Suprapubic skin (tissue), 4 donors: ENCODE data around the gene KLK14. TPM values are rescaled to one million over a fixed set of nuclear protein-coding genes. Genes with fewer than 3 reads are reported as not detected.

Source experiments
- DNase-seq, 2 donors: peaks; one replicate each; pipeline ENCODE4 v3.0.0-alpha.2; 2019; ENCODE audit warnings: low spot score in 2 of 2
- H3K27ac ChIP-seq: fragments of 200-600 bp; sonication (generic); one replicate; pipeline ENCODE4 v1.5.1; 2019
- H3K27me3 ChIP-seq: fragments of 200-600 bp; sonication (generic); one replicate; pipeline ENCODE4 v1.5.1; 2019
- H3K36me3 ChIP-seq: fragments of 200-600 bp; sonication (generic); one replicate; pipeline ENCODE4 v1.5.1; 2019
- H3K4me1 ChIP-seq: fragments of 200-600 bp; sonication (generic); one replicate; pipeline ENCODE4 v1.5.1; 2019
- H3K4me3 ChIP-seq: fragments of 200-600 bp; sonication (generic); one replicate; pipeline ENCODE4 v1.5.1; 2019; ENCODE audit warnings: mild to moderate bottlenecking
- H3K9me3 ChIP-seq: fragments of 200-600 bp; sonication (generic); one replicate; pipeline ENCODE4 v1.5.1; 2019
- EP300 ChIP-seq: sonication (generic); formaldehyde crosslinking; IDR thresholded peaks from one replicate; pipeline ENCODE4 v1.6.1; 2017; ENCODE audit warnings: antibody characterized with exemption
- POLR2A ChIP-seq, 2 donors: fragments of 450-650 bp; IDR thresholded peaks; one replicate each; pipeline ENCODE4 v1.6.1; 2017; ENCODE audit warnings: antibody characterized with exemption in 2 of 2, mild to moderate bottlenecking in 2 of 2, moderate library complexity in 2 of 2
- POLR2AphosphoS5 ChIP-seq, 3 donors: sonication (generic); formaldehyde crosslinking; IDR thresholded peaks; one replicate each; pipeline ENCODE4 v1.6.1; 2017; ENCODE audit warnings: antibody characterized with exemption in 3 of 3
- whole genome bisulfite sequencing: methylation state at CpG from one replicate; pipeline ENCODE4 v1.1.5; 2018; 5-methylcytosine and 5-hydroxymethylcytosine counted together
- total RNA-seq, 4 donors: library from RNA; depleted of rRNA; stranded (reverse); fragments of >200 nt; gene quantifications; one replicate each; pipeline ENCODE4 v1.1.0, GENCODE V29; 2016
- TF ChIP-seq, protein P1 (sequence below), 2 donors: fragments of 200-600 bp in 1 of 2; fragments of 450-650 bp in 1 of 2; sonication (generic) in 1 of 2; IDR thresholded peaks; one replicate each; pipeline ENCODE4 v1.5.1; 2016 to 2019; ENCODE audit warnings: antibody characterized with exemption in 2 of 2, mild to moderate bottlenecking in 1 of 2, moderate library complexity in 1 of 2

Gene KLK14
- total RNA-seq, 4 donors from 2014 or later: 3.8 to 22.8 (median 5.2) TPM

DNA sequence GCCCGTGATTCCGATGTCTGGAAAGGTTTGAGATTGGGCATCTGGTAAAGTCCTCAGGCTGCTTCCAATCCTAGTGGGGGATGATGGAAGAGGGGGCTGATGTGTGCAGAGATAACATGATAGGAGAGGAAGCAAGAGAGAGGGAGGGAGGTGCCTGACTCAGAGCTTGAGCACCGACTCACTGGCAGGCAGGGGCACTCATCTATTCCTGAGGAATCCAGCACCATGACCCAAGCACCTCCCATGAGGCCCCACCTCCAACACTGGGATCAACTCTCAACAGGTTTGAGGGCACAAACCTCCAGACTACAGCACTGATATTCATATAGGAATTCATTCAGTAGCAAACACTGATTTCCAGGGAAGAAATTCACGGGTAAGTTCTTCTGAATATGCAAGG, 36.4 kb upstream of the KLK14 start:
- peaks cover 28% of the 10 kb centered on the region for H3K27me3 ChIP-seq
- H3K27ac ChIP-seq: no peak overlapping the region
- WGBS: 47% methylated on average over 4 of the region's 4 CpGs
- H3K4me1 ChIP-seq: peaks cover 3% of the 10 kb centered on the region
- H3K4me3 ChIP-seq: no peak overlapping the region
- DNase-seq: no peak
- no peaks in the 10 kb centered on the region for H3K9me3 ChIP-seq
- no peaks in the 10 kb centered on the region for H3K36me3 ChIP-seq
- TF ChIP-seq EP300 (no peak), POLR2A (IDR thresholded peaks at IDR 0.05) (no peak), POLR2AphosphoS5 (IDR thresholded peaks at IDR 0.05) (no peak)
- TF ChIP-seq, protein P1, sequence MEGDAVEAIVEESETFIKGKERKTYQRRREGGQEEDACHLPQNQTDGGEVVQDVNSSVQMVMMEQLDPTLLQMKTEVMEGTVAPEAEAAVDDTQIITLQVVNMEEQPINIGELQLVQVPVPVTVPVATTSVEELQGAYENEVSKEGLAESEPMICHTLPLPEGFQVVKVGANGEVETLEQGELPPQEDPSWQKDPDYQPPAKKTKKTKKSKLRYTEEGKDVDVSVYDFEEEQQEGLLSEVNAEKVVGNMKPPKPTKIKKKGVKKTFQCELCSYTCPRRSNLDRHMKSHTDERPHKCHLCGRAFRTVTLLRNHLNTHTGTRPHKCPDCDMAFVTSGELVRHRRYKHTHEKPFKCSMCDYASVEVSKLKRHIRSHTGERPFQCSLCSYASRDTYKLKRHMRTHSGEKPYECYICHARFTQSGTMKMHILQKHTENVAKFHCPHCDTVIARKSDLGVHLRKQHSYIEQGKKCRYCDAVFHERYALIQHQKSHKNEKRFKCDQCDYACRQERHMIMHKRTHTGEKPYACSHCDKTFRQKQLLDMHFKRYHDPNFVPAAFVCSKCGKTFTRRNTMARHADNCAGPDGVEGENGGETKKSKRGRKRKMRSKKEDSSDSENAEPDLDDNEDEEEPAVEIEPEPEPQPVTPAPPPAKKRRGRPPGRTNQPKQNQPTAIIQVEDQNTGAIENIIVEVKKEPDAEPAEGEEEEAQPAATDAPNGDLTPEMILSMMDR (IDR thresholded peaks at IDR 0.05): no peak

DNA sequence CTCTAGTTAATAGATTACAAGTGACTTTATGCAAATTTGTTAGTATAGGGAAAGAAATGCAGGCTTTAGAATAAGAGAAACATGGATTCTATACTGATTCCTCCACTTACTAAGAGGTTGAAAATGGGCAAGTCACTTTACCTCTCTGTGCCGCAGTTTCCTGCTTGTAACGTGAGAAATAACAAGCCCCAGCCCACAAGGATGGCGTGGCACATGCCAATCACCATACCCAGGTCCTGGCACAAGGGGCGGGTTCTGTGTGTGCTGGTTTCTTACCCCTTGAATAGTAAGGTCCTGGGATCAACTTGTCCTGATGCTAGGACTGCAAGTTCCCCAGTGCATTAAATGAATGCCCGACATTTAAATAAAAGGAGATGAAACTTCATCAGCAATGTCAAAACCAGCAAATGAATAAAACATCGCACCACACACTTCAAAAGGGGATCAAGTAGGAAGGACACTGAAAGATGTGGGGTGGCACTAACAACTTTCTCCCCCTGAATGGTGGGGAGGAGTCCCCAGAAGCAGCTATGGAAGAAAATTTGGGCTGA, 34.1 kb upstream of the KLK14 start:
- H3K27ac ChIP-seq: no peak overlapping the region
- TF ChIP-seq EP300: no peak
- TF ChIP-seq, protein P1 (IDR thresholded peaks at IDR 0.05): no peak
- no peak for TF ChIP-seq POLR2AphosphoS5 (IDR thresholded peaks at IDR 0.05)
- TF ChIP-seq POLR2A (IDR thresholded peaks at IDR 0.05): no peak
- 63% methylated on average over 6 of the region's 6 CpGs for WGBS
- H3K4me1 ChIP-seq: no peaks in the 10 kb centered on the region
- peaks cover 19% of the 10 kb centered on the region for H3K27me3 ChIP-seq
- no peak for DNase-seq
- no peaks in the 10 kb centered on the region for H3K36me3 ChIP-seq
- no peaks in the 10 kb centered on the region for H3K9me3 ChIP-seq
- H3K4me3 ChIP-seq: no peak overlapping the region

DNA sequence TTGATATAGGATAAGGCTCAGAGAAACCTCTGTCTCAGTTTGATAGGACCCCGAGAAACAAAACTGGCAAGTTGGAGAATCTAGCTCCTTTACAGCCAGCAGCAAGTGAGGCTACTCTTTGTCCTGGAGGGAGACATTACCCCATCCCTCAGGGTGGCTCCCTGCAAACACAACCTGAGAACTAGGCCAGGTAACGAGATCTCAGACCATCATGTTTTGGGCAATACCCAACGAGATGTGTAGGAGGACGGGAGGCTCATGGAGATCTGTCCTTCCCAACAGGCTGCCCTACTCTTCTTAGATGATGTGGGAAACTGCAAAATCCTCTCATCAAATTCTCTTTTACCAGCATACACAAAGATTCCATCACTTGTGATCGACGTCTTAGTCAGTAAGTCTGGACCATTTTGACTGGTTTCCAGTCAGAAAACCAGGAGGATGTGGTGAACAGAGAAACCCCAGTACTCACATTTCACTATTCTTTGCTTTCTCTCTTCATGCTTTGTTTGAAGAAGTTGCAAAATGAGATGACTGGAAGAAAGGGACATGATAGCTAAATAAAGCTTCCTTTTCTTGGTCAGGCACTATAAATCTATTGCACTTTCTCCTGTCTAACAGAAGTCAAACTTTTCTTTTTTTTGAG, 31.5 kb upstream of the KLK14 start:
- TF ChIP-seq POLR2AphosphoS5 (IDR thresholded peaks at IDR 0.05) (no peak), EP300 (no peak), POLR2A (IDR thresholded peaks at IDR 0.05) (no peak)
- TF ChIP-seq, protein P1 (IDR thresholded peaks at IDR 0.05): no peak
- 79% methylated on average over 6 of the region's 6 CpGs for WGBS
- Histone ChIP-seq H3K27me3 (peaks cover 19% of the 10 kb centered on the region), H3K4me3 (no peak overlapping the region), H3K36me3 (no peaks in the 10 kb centered on the region), H3K27ac (no peak overlapping the region), H3K9me3 (no peaks in the 10 kb centered on the region), H3K4me1 (no peaks in the 10 kb centered on the region)
- no peak for DNase-seq

DNA sequence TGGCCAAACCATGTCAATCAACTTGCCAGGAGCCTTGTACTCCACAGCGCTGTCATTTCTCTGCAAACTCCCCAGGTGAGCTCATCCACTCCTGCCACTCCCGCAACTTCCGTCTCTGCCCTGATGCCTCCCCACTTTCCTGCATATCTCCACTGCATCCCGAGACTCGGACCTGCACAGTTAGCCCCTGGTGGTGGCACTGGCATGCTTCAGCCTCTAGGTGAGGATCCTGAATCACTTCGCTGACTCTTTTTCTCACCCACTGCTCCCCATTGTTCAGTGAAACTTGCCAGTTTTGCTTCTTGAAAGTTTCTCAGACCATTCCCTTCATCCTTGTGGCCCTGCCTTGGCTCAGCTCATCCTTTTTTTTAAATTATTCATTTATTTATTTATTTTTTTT, 28.9 kb upstream of the KLK14 start:
- Histone ChIP-seq H3K27me3 (peaks cover 13% of the 10 kb centered on the region), H3K4me3 (no peak overlapping the region), H3K4me1 (peaks cover 19% of the 10 kb centered on the region), H3K27ac (no peak overlapping the region), H3K9me3 (no peaks in the 10 kb centered on the region), H3K36me3 (no peaks in the 10 kb centered on the region)
- no peak for DNase-seq
- 49% methylated on average over 6 of the region's 6 CpGs for WGBS
- TF ChIP-seq, protein P1 (IDR thresholded peaks at IDR 0.05): no peak
- TF ChIP-seq POLR2A (IDR thresholded peaks at IDR 0.05) (no peak), POLR2AphosphoS5 (IDR thresholded peaks at IDR 0.05) (no peak), EP300 (no peak)

DNA sequence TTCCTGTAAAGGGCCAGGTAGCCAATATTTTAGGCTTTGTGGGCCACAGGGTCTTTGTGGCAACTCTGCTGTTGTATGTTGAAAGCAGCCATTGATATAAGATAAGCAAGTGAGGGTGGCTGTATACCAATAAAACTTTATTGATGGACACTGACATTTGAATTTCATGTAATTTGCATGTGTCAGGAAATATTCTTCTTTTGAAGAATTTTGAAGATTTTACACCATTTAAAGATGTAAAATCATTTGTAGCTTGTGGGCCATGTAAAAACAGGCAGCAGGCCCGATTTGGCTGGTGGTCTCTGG, 27.9 kb upstream of the KLK14 start:
- Histone ChIP-seq H3K36me3 (no peaks in the 10 kb centered on the region), H3K27me3 (peaks cover 5% of the 10 kb centered on the region), H3K4me1 (peaks cover 22% of the 10 kb centered on the region), H3K9me3 (no peaks in the 10 kb centered on the region), H3K4me3 (no peak overlapping the region), H3K27ac (no peak overlapping the region)
- 83% methylated on average over 1 of the region's 1 CpG for WGBS
- no peak for DNase-seq
- TF ChIP-seq POLR2AphosphoS5 (IDR thresholded peaks at IDR 0.05) (no peak), POLR2A (IDR thresholded peaks at IDR 0.05) (no peak), EP300 (no peak)
- TF ChIP-seq, protein P1 (IDR thresholded peaks at IDR 0.05): no peak
